ENCODE data around the gene TNFRSF13B. TPM values are rescaled to one million over a fixed set of nuclear protein-coding genes. Genes with fewer than 3 reads are reported as not detected.
"Not testable (repeated sequence)": the region's sequence is repeated elsewhere in the genome, so short reads cannot be mapped to it uniquely, and the experiment has no call there.

Gene TNFRSF13B
- total RNA-seq, 1 experiment from 2014 or later, result not detected

- Histone ChIP-seq H3K4me1 (ENCODE audit: control insufficient read depth, insufficient read depth, low read length) (no peaks in the 10 kb centered on the region), H3K4me3 (ENCODE audit: low read depth in 2 of 2, low read length in 2 of 2) (no peak overlapping the region), H3K27ac (ENCODE audit: low read length) (no peak overlapping the region), H3K27me3 (ENCODE audit: control insufficient read depth, insufficient read depth, low read length) (no peaks in the 10 kb centered on the region), H3K9me3 (ENCODE audit: control insufficient read depth, insufficient read depth, low read depth, low read length) (no peaks in the 10 kb centered on the region), H3K36me3 (ENCODE audit: control insufficient read depth, insufficient read depth, low read length) (no peaks in the 10 kb centered on the region)
- no TSS peak for BruUV-seq (replicated peaks)
- ChIA-PET POLR2A (no interaction called here), CTCF (no interaction called here)
- TF ChIP-seq POLR2AphosphoS5 (IDR thresholded peaks at IDR 0.05; ENCODE audit: low read depth, low read length) (no peak), CTCF (IDR thresholded peaks at IDR 0.05) (no peak), TCF7L2 (IDR thresholded peaks at IDR 0.05; ENCODE audit: low read depth, low read length) (no peak), SIN3A (IDR thresholded peaks at IDR 0.05; ENCODE audit: borderline replicate concordance, insufficient read depth, low read depth, low read length) (no peak), REST (IDR thresholded peaks at IDR 0.05; ENCODE audit: insufficient read depth in 1 of 2, low read depth in 2 of 2, low read length in 1 of 2) (no peak)
- ATAC-seq, result no peak
- intact Hi-C loops (cut with micrococcal nuclease; ENCODE audit: unreplicated experiment), result no loop called here
- in situ Hi-C loops (cut with HindIII; ENCODE audit: low pct_unique_long_range_greater_than_20kb, low sequenced_read_pairs), result no loop called here
- no peak for DNase-seq (ENCODE audit: low read depth, low spot score)
Measured at GRCh38 chr17:17015230-17015629, 43.3 kb upstream of the TNFRSF13B start.

- DNase-seq (ENCODE audit: low read depth, low spot score); ATAC-seq; in situ Hi-C loops (cut with HindIII; ENCODE audit: low pct_unique_long_range_greater_than_20kb, low sequenced_read_pairs); H3K27me3 ChIP-seq (ENCODE audit: control insufficient read depth, insufficient read depth, low read length); CTCF ChIA-PET; H3K27ac ChIP-seq (ENCODE audit: low read length); H3K4me1 ChIP-seq (ENCODE audit: control insufficient read depth, insufficient read depth, low read length); intact Hi-C loops (cut with micrococcal nuclease; ENCODE audit: unreplicated experiment); H3K36me3 ChIP-seq (ENCODE audit: control insufficient read depth, insufficient read depth, low read length); H3K4me3 ChIP-seq (ENCODE audit: low read depth in 2 of 2, low read length in 2 of 2); POLR2A ChIA-PET; H3K9me3 ChIP-seq (ENCODE audit: control insufficient read depth, insufficient read depth, low read depth, low read length); BruUV-seq (replicated peaks): not testable (repeated sequence)
Measured at GRCh38 chr17:17014748-17015124, 42.8 kb upstream of the TNFRSF13B start.

- CTCF ChIA-PET; ATAC-seq; POLR2A ChIA-PET; H3K9me3 ChIP-seq (ENCODE audit: control insufficient read depth, insufficient read depth, low read depth, low read length); H3K4me3 ChIP-seq (ENCODE audit: low read depth in 2 of 2, low read length in 2 of 2); H3K27me3 ChIP-seq (ENCODE audit: control insufficient read depth, insufficient read depth, low read length); H3K4me1 ChIP-seq (ENCODE audit: control insufficient read depth, insufficient read depth, low read length); BruUV-seq (replicated peaks); H3K36me3 ChIP-seq (ENCODE audit: control insufficient read depth, insufficient read depth, low read length); DNase-seq (ENCODE audit: low read depth, low spot score); intact Hi-C loops (cut with micrococcal nuclease; ENCODE audit: unreplicated experiment); in situ Hi-C loops (cut with HindIII; ENCODE audit: low pct_unique_long_range_greater_than_20kb, low sequenced_read_pairs); H3K27ac ChIP-seq (ENCODE audit: low read length): not testable (repeated sequence)
Measured at GRCh38 chr17:17013828-17014747, 42.2 kb upstream of the TNFRSF13B start.

- peak; percentile 68 for ATAC-seq
- H3K27ac ChIP-seq (ENCODE audit: low read length), result not testable (repeated sequence)
Measured at GRCh38 chr17:17011043-17011907, 39.4 kb upstream of the TNFRSF13B start.

GRCh38 chr17:17010545-17011034, 38.7 kb upstream of the TNFRSF13B start:
- CTCF ChIA-PET; POLR2A ChIA-PET; H3K4me1 ChIP-seq (ENCODE audit: control insufficient read depth, insufficient read depth, low read length); H3K27ac ChIP-seq (ENCODE audit: low read length); H3K36me3 ChIP-seq (ENCODE audit: control insufficient read depth, insufficient read depth, low read length); in situ Hi-C loops (cut with HindIII; ENCODE audit: low pct_unique_long_range_greater_than_20kb, low sequenced_read_pairs); DNase-seq (ENCODE audit: low read depth, low spot score); H3K4me3 ChIP-seq (ENCODE audit: low read depth in 2 of 2, low read length in 2 of 2); intact Hi-C loops (cut with micrococcal nuclease; ENCODE audit: unreplicated experiment); BruUV-seq (replicated peaks); H3K27me3 ChIP-seq (ENCODE audit: control insufficient read depth, insufficient read depth, low read length); H3K9me3 ChIP-seq (ENCODE audit: control insufficient read depth, insufficient read depth, low read depth, low read length): not testable (repeated sequence)
- peak; percentile 88 for ATAC-seq

More at GRCh38 chr17:17011043-17011907, 39.4 kb upstream of the TNFRSF13B start:
- peak; percentile 75 for DNase-seq (ENCODE audit: low read depth, low spot score)
- in situ Hi-C loops (cut with HindIII; ENCODE audit: low pct_unique_long_range_greater_than_20kb, low sequenced_read_pairs); H3K9me3 ChIP-seq (ENCODE audit: control insufficient read depth, insufficient read depth, low read depth, low read length); BruUV-seq (replicated peaks); H3K36me3 ChIP-seq (ENCODE audit: control insufficient read depth, insufficient read depth, low read length); POLR2A ChIA-PET; H3K4me1 ChIP-seq (ENCODE audit: control insufficient read depth, insufficient read depth, low read length); CTCF ChIA-PET; H3K27me3 ChIP-seq (ENCODE audit: control insufficient read depth, insufficient read depth, low read length); H3K4me3 ChIP-seq (ENCODE audit: low read depth in 2 of 2, low read length in 2 of 2); intact Hi-C loops (cut with micrococcal nuclease; ENCODE audit: unreplicated experiment): not testable (repeated sequence)
